ENCODE data around the gene GLO1. TPM values are rescaled to one million over a fixed set of nuclear protein-coding genes. Genes with fewer than 3 reads are reported as not detected.

The GLO1 gene
- polyA plus RNA-seq, 1 of the 3 experiments (the other 2 are of a cell fraction), result 47.1 TPM

DNA sequence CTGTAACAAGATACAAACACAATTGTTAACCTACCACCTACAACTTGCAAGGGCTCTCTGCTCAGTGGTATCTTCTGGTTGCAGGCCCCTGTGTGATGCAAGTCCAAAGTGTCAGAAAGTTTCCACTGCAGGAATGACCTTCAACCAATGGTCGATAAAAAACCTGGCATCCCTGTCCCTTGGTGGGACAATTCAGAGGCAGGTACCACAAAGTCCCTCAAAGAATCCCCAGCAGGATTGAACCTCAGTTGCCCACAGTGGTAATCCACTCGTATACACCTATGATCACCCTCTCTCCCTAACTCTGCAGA is 15.9 kb downstream of the GLO1 start:
- peaks cover 17% of the 10 kb centered on the region; the same call in 1 of the 2 replicates for H4K20me1 ChIP-seq (ENCODE audit: insufficient read depth)
- H2AFZ ChIP-seq (ENCODE audit: low read depth), result no peak overlapping the region
- H3F3A ChIP-seq (replicated peaks; ENCODE audit: insufficient read depth), result peaks cover 7% of the 10 kb centered on the region
- peaks cover 58% of the 10 kb centered on the region for H3K79me2 ChIP-seq (ENCODE audit: insufficient read depth)
- no peak overlapping the region for H3K4me2 ChIP-seq
- no peak overlapping the region for H3K9ac ChIP-seq
- H3K9me2 ChIP-seq, result no peaks in the 10 kb centered on the region
- TF ChIP-seq EP300 (IDR thresholded peaks at IDR 0.05; ENCODE audit: borderline replicate concordance in 1 of 2, low read depth in 1 of 2, low read length in 1 of 2) (no peak), FOSL2 (IDR thresholded peaks at IDR 0.05; ENCODE audit: borderline replicate concordance, low read depth) (no peak), NRF1 (IDR thresholded peaks at IDR 0.05; ENCODE audit: low read depth, low read length) (no peak), RCOR1 (IDR thresholded peaks at IDR 0.05; ENCODE audit: low read length) (no peak), ZBTB33 (IDR thresholded peaks at IDR 0.05; ENCODE audit: borderline replicate concordance, low read depth) (no peak), GATA2 (CRISPR knock-in tag; IDR thresholded peaks at IDR 0.05) (no peak), TCF12 (IDR thresholded peaks at IDR 0.05) (no peak), SMC3 (IDR thresholded peaks at IDR 0.05; ENCODE audit: low read depth, low read length) (no peak)
- TF ChIP-seq, protein P1, sequence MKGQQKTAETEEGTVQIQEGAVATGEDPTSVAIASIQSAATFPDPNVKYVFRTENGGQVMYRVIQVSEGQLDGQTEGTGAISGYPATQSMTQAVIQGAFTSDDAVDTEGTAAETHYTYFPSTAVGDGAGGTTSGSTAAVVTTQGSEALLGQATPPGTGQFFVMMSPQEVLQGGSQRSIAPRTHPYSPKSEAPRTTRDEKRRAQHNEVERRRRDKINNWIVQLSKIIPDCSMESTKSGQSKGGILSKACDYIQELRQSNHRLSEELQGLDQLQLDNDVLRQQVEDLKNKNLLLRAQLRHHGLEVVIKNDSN (IDR thresholded peaks at IDR 0.05; ENCODE audit: borderline replicate concordance, low read depth), result no peak
- no peak overlapping the region for H3K4me3 ChIP-seq (ENCODE audit: low read depth in 2 of 2, low read length in 1 of 2)
- no peaks in the 10 kb centered on the region for H3K9me3 ChIP-seq
- H3K27me3 ChIP-seq (ENCODE audit: insufficient read depth), result no peaks in the 10 kb centered on the region
- POLR2A ChIA-PET, result no interaction called here
- CTCF ChIA-PET, result no interaction called here
- 100% methylated on average over 2 of the region's 2 CpGs for WGBS (ENCODE audit: low lambda C conversion rate)
- no peak overlapping the region for H3K27ac ChIP-seq (ENCODE audit: low read depth in 2 of 2, low read length in 1 of 2)
- peaks cover 18 to 38% of the 10 kb centered on the region in 2 experiments for H3K36me3 ChIP-seq (replicated peaks in 1 of 2; ENCODE audit: control insufficient read depth in 1 of 2, insufficient read depth in 2 of 2, low read length in 1 of 2)
- peaks cover 0 to 5% of the 10 kb centered on the region in 2 experiments; a peak in 1 of 4 replicates for H3K4me1 ChIP-seq (ENCODE audit: control insufficient read depth in 1 of 2, insufficient read depth in 2 of 2, low read depth in 1 of 2, low read length in 1 of 2)
- DNase-seq, result no peak

GRCh38 chr6:38686270-38687042 is 16.5 kb downstream of the GLO1 start:
- TF ChIP-seq FOSL2 (IDR thresholded peaks at IDR 0.05; ENCODE audit: borderline replicate concordance, low read depth), result no peak
- TF ChIP-seq, protein P2, sequence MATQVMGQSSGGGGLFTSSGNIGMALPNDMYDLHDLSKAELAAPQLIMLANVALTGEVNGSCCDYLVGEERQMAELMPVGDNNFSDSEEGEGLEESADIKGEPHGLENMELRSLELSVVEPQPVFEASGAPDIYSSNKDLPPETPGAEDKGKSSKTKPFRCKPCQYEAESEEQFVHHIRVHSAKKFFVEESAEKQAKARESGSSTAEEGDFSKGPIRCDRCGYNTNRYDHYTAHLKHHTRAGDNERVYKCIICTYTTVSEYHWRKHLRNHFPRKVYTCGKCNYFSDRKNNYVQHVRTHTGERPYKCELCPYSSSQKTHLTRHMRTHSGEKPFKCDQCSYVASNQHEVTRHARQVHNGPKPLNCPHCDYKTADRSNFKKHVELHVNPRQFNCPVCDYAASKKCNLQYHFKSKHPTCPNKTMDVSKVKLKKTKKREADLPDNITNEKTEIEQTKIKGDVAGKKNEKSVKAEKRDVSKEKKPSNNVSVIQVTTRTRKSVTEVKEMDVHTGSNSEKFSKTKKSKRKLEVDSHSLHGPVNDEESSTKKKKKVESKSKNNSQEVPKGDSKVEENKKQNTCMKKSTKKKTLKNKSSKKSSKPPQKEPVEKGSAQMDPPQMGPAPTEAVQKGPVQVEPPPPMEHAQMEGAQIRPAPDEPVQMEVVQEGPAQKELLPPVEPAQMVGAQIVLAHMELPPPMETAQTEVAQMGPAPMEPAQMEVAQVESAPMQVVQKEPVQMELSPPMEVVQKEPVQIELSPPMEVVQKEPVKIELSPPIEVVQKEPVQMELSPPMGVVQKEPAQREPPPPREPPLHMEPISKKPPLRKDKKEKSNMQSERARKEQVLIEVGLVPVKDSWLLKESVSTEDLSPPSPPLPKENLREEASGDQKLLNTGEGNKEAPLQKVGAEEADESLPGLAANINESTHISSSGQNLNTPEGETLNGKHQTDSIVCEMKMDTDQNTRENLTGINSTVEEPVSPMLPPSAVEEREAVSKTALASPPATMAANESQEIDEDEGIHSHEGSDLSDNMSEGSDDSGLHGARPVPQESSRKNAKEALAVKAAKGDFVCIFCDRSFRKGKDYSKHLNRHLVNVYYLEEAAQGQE (IDR thresholded peaks at IDR 0.05; ENCODE audit: low read depth, low read length), result no peak
- no peak for TF ChIP-seq YY1 (IDR thresholded peaks at IDR 0.05; ENCODE audit: low read depth)
- TF ChIP-seq, protein P3, sequence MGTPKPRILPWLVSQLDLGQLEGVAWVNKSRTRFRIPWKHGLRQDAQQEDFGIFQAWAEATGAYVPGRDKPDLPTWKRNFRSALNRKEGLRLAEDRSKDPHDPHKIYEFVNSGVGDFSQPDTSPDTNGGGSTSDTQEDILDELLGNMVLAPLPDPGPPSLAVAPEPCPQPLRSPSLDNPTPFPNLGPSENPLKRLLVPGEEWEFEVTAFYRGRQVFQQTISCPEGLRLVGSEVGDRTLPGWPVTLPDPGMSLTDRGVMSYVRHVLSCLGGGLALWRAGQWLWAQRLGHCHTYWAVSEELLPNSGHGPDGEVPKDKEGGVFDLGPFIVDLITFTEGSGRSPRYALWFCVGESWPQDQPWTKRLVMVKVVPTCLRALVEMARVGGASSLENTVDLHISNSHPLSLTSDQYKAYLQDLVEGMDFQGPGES (IDR thresholded peaks at IDR 0.05; ENCODE audit: low read depth, low read length), result no peak
- no peak for TF ChIP-seq MAX (IDR thresholded peaks at IDR 0.05; ENCODE audit: low read depth)
- TF ChIP-seq FOXJ3 (CRISPR knock-in tag; IDR thresholded peaks at IDR 0.05), result no peak
- TF ChIP-seq RAD21 (IDR thresholded peaks at IDR 0.05; ENCODE audit: low read length), result no peak
- no peak overlapping the region for H3K4me2 ChIP-seq

More at GRCh38 chr6:38686270-38687042, 16.5 kb downstream of the GLO1 start:
- Histone ChIP-seq H3K9me2 (no peaks in the 10 kb centered on the region), H3F3A (replicated peaks; ENCODE audit: insufficient read depth) (peaks cover 7% of the 10 kb centered on the region), H3K9ac (no peak overlapping the region), H3K27me3 (ENCODE audit: insufficient read depth) (no peaks in the 10 kb centered on the region), H3K4me3 (ENCODE audit: low read depth in 2 of 2, low read length in 1 of 2) (no peak overlapping the region), H3K27ac (ENCODE audit: low read depth in 2 of 2, low read length in 1 of 2) (no peak overlapping the region), H2AFZ (ENCODE audit: low read depth) (no peak overlapping the region), H3K79me2 (ENCODE audit: insufficient read depth) (peaks cover 53% of the 10 kb centered on the region), H3K36me3 (replicated peaks in 1 of 2; ENCODE audit: control insufficient read depth in 1 of 2, insufficient read depth in 2 of 2, low read length in 1 of 2) (peaks cover 22 to 43% of the 10 kb centered on the region in 2 experiments), H3K4me1 (ENCODE audit: control insufficient read depth in 1 of 2, insufficient read depth in 2 of 2, low read depth in 1 of 2, low read length in 1 of 2) (peaks cover 0 to 5% of the 10 kb centered on the region in 2 experiments; a peak in 1 of 4 replicates), H3K9me3 (no peaks in the 10 kb centered on the region), H4K20me1 (ENCODE audit: insufficient read depth) (peaks cover 17% of the 10 kb centered on the region; the same call in 1 of the 2 replicates)
- POLR2A ChIA-PET, result no interaction called here
- DNase-seq, result no peak
- WGBS (ENCODE audit: low lambda C conversion rate), result 98% methylated on average over 4 of the region's 4 CpGs
- CTCF ChIA-PET, result no interaction called here
